PC-3 (cell line): ENCODE results near the gene IL10. TPM values are rescaled to one million over a fixed set of nuclear protein-coding genes. Genes with fewer than 3 reads are reported as not detected.
A peak's percentile ranks its signal among the peaks of the same experiment; 100 is the strongest.

Experiments
- ATAC-seq: fragments of 200-7000 bp; cut with Tn5 transposase; 2 replicates; pipeline ENCODE4 v1.9.1; 2020; ENCODE audit warnings: mild to moderate bottlenecking, moderate library complexity
- BruUV-seq: library from RNA; stranded (reverse); fragments of 400-500 nt; replicated peaks from 2 replicates; lab custom pipeline; 2021; lab: Mats Ljungman, UMichigan
- CTCF ChIA-PET: fragments of 300-600 bp; sonication (Branson Sonifier 250); formaldehyde crosslinking; loops from one replicate; lab custom pipeline; 2022; ENCODE audit warnings: antibody characterized with exemption; lab: Charles Lee
- POLR2A ChIA-PET: fragments of 300-600 bp; sonication (Branson Sonifier 250); formaldehyde crosslinking; loops from one replicate; lab custom pipeline; 2022; ENCODE audit warnings: antibody characterized with exemption; ENCODE audit not compliant: unreplicated experiment; lab: Charles Lee
- DNase-seq: peaks from one replicate; pipeline ENCODE4 v3.0.0-alpha.2; 2015
- H2AFZ ChIP-seq: fragments of 300-600 bp; sonication (generic); 2 replicates; pipeline ENCODE4 v1.6.0; 2016; ENCODE audit warnings: antibody characterized with exemption, low read length
- H3F3A ChIP-seq: fragments of 300-600 bp; sonication (generic); one replicate; pipeline ENCODE4 v1.6.0; 2017; ENCODE audit warnings: antibody characterized with exemption, low read length, control low read depth, mild to moderate bottlenecking; ENCODE audit not compliant: unreplicated experiment
- H3K27ac ChIP-seq: fragments of 300-600 bp; sonication (generic); 2 replicates; pipeline ENCODE4 v1.5.1; 2016; ENCODE audit warnings: mild to moderate bottlenecking, low read length
- H3K27me3 ChIP-seq: fragments of 300-600 bp; sonication (generic); 2 replicates; pipeline ENCODE4 v1.6.1; 2016; ENCODE audit warnings: low read length, mixed read lengths
- H3K36me3 ChIP-seq: fragments of 300-600 bp; sonication (generic); 2 replicates; pipeline ENCODE4 v1.6.1; 2016; ENCODE audit warnings: low read depth, mixed run types, low read length, mixed read lengths
- H3K4me1 ChIP-seq: fragments of 300-600 bp; sonication (generic); 2 replicates; pipeline ENCODE4 v1.5.1; 2016; ENCODE audit warnings: low read length; ENCODE audit not compliant: insufficient read depth
- H3K4me2 ChIP-seq: fragments of 300-600 bp; sonication (generic); 2 replicates; pipeline ENCODE4 v1.6.0; 2016; ENCODE audit warnings: low read length
- H3K4me3 ChIP-seq: fragments of 300-600 bp; sonication (generic); 2 replicates; pipeline ENCODE4 v1.5.1; 2016; ENCODE audit warnings: mild to moderate bottlenecking, low read length, mixed read lengths
- H3K79me2 ChIP-seq: fragments of 300-600 bp; sonication (generic); 2 replicates; pipeline ENCODE4 v1.6.1; 2017; ENCODE audit warnings: low read length, mixed read lengths
- H3K9ac ChIP-seq: fragments of 300-600 bp; sonication (generic); 2 replicates; pipeline ENCODE4 v1.6.0; 2016; ENCODE audit warnings: mild to moderate bottlenecking, low read length
- H3K9me2 ChIP-seq: fragments of 300-600 bp; sonication (generic); replicated peaks from 2 replicates; pipeline ENCODE4 v1.6.1; 2016; ENCODE audit warnings: mixed run types, low read length, mixed read lengths
- H3K9me3 ChIP-seq: fragments of 300-600 bp; sonication (generic); 2 replicates; pipeline ENCODE4 v1.6.1; 2016; ENCODE audit warnings: low read length, mixed read lengths
- H4K20me1 ChIP-seq: fragments of 300-600 bp; sonication (generic); 2 replicates; pipeline ENCODE4 v1.6.1; 2016; ENCODE audit warnings: low read length, mixed read lengths
- CTCF ChIP-seq: fragments of 300-600 bp; sonication (generic); conservative IDR thresholded peaks from 2 replicates; pipeline ENCODE4 v1.5.1; 2017; ENCODE audit warnings: antibody characterized with exemption, low read depth, mild to moderate bottlenecking, low read length
- EZH2 ChIP-seq: fragments of 300-600 bp; sonication (generic); IDR thresholded peaks from one replicate; pipeline ENCODE4 v1.6.1; 2017; ENCODE audit warnings: antibody characterized with exemption, mild to moderate bottlenecking, low read length; ENCODE audit not compliant: unreplicated experiment
- EZH2phosphoT487 ChIP-seq: fragments of 300-600 bp; sonication (generic); IDR thresholded peaks from 2 replicates; pipeline ENCODE4 v1.6.1; 2018; ENCODE audit warnings: mild to moderate bottlenecking, antibody characterized with exemption, low read length, borderline replicate concordance
- intact Hi-C: fragments of 100-400 bp; cut with micrococcal nuclease; formaldehyde crosslinking; loops from 2 replicates; pipeline ENCODE4 v1.9.0; 2023
- total RNA-seq: library from RNA; depleted of rRNA; stranded (reverse); fragments of >200 nt; gene quantifications from 2 replicates; pipeline ENCODE4 v1.2.3, GENCODE V29; 2014

Gene IL10
- total RNA-seq, 1 experiment from 2014 or later: not detected

- Histone ChIP-seq H3K4me1 (peaks cover 29% of the 10 kb centered on the region), H3K9ac (peak overlapping the region; percentile 59), H3K36me3 (no peaks in the 10 kb centered on the region), H2AFZ (no peak overlapping the region), H3K4me2 (peak overlapping the region; percentile 66), H4K20me1 (peaks cover 20% of the 10 kb centered on the region), H3K27ac (peak overlapping the region; percentile 90), H3K79me2 (peaks cover 83% of the 10 kb centered on the region), H3K27me3 (no peaks in the 10 kb centered on the region), H3F3A (no peaks in the 10 kb centered on the region), H3K9me2 (no peaks in the 10 kb centered on the region), H3K9me3 (no peaks in the 10 kb centered on the region), H3K4me3 (peak overlapping the region; percentile 20; the same call in 1 of the 2 replicates)
- ChIA-PET CTCF (no interaction called here), POLR2A (no interaction called here)
- TF ChIP-seq CTCF (no peak), EZH2phosphoT487 (no peak), EZH2 (no peak)
- DNase-seq: peak; percentile 98
- peak; percentile 54 for ATAC-seq
- intact Hi-C loops: no loop called here
- BruUV-seq: no TSS peak
Measured at GRCh38 chr1:206723805-206724472, 48.4 kb downstream of the IL10 start.

GRCh38 chr1:206723462-206723804 is 48.9 kb downstream of the IL10 start:
- Histone ChIP-seq H2AFZ (no peak overlapping the region), H4K20me1 (peaks cover 20% of the 10 kb centered on the region), H3F3A (no peaks in the 10 kb centered on the region), H3K36me3 (no peaks in the 10 kb centered on the region), H3K9me3 (no peaks in the 10 kb centered on the region), H3K27me3 (no peaks in the 10 kb centered on the region), H3K79me2 (peaks cover 88% of the 10 kb centered on the region), H3K9me2 (no peaks in the 10 kb centered on the region), H3K4me3 (peak overlapping the region; percentile 20; the same call in 1 of the 2 replicates), H3K4me1 (peaks cover 29% of the 10 kb centered on the region), H3K4me2 (peak overlapping the region; percentile 66), H3K9ac (peak overlapping the region; percentile 56), H3K27ac (peak overlapping the region; percentile 90)
- TF ChIP-seq CTCF: no peak
- no peak for TF ChIP-seq EZH2
- TF ChIP-seq EZH2phosphoT487: no peak
- intact Hi-C loops: no loop called here
- BruUV-seq: no TSS peak
- CTCF ChIA-PET: no interaction called here
- POLR2A ChIA-PET: no interaction called here
- DNase-seq (no peak), ATAC-seq (no peak; the same call in 1 of the 2 replicates)

GRCh38 chr1:206722751-206723461 is 49.4 kb downstream of the IL10 start:
- H3K4me1 ChIP-seq: peaks cover 29% of the 10 kb centered on the region
- H3K27ac ChIP-seq: peak overlapping the region; percentile 90
- no peak overlapping the region for H2AFZ ChIP-seq
- no TSS peak for BruUV-seq
- H3K27me3 ChIP-seq: no peaks in the 10 kb centered on the region
- no peaks in the 10 kb centered on the region for H3K9me3 ChIP-seq
- intact Hi-C loops: no loop called here
- peaks cover 21% of the 10 kb centered on the region for H4K20me1 ChIP-seq
- peaks cover 88% of the 10 kb centered on the region for H3K79me2 ChIP-seq
- peak overlapping the region; percentile 66 for H3K4me2 ChIP-seq
- no peak for TF ChIP-seq CTCF
- no peak for TF ChIP-seq EZH2phosphoT487
- no peak for TF ChIP-seq EZH2
- no peaks in the 10 kb centered on the region for H3K9me2 ChIP-seq
- no peaks in the 10 kb centered on the region for H3K36me3 ChIP-seq
- no peak for ATAC-seq
- H3K9ac ChIP-seq: peak overlapping the region; percentile 56
- no peak overlapping the region for H3K4me3 ChIP-seq
- ChIA-PET CTCF (no interaction called here), POLR2A (no interaction called here)
- DNase-seq: no peak
- no peaks in the 10 kb centered on the region for H3F3A ChIP-seq
